GM18507 (cell line): Measurements from ENCODE around the gene LRRC23.

Experiments
- DNase-seq: peaks from one replicate; pipeline ENCODE4 v3.0.0; 2011; ENCODE audit warnings: low read depth; ENCODE audit not compliant: insufficient read length; ENCODE audit errors: extremely low spot score
- FAIRE-seq: peaks from 2 replicates; lab custom pipeline; 2011; peaks lifted over from hg19 to GRCh38; lab: Jason Lieb, UNC

Gene LRRC23

DNA sequence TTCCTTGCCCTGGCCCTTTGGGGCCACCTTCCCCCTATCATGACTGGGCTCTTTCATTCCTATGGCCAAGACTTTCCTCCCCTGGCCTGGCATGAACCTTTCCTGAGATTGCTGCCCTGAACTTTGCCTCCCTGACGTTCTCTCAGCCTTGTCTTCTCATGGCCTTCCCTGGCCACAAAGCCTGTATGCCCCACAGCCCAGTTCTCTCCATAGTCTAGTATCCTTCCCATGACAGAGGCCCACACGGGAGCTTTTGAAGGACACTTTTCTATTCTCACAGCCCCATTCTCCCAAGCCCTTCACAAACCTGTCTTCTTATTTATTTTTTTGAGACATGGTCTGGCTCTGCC lies 34.5 kb downstream of the LRRC23 start:
- DNase-seq (no peak), FAIRE-seq (no peak)

DNA sequence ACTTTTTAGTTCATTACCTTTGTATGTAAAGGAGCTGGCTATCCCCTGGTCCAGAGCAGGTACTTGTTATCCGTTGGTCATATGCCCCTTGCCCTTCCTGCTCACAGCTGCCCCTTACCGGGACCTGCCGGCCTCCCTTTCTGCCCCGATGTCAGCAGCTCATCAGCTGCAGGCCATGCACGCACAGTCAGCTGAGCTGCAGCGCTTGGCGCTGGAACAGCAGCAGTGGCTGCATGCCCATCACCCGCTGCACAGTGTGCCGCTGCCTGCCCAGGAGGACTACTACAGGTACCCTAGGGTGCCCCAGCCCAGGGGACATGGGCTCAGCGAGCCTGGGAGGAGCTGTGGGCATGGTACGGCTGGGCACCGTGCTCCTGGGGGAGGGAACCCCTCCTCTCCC lies 36.6 kb downstream of the LRRC23 start:
- FAIRE-seq (no peak), DNase-seq (no peak)

DNA sequence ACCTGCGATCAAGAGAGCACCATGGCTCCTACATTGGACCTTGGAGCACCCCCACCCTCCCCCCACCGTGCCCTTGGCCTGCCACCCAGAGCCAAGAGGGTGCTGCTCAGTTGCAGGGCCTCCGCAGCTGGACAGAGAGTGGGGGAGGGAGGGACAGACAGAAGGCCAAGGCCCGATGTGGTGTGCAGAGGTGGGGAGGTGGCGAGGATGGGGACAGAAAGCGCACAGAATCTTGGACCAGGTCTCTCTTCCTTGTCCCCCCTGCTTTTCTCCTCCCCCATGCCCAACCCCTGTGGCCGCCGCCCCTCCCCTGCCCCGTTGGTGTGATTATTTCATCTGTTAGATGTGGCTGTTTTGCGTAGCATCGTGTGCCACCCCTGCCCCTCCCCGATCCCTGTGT lies 37.2 kb downstream of the LRRC23 start:
- DNase-seq (no peak), FAIRE-seq (no peak)

DNA sequence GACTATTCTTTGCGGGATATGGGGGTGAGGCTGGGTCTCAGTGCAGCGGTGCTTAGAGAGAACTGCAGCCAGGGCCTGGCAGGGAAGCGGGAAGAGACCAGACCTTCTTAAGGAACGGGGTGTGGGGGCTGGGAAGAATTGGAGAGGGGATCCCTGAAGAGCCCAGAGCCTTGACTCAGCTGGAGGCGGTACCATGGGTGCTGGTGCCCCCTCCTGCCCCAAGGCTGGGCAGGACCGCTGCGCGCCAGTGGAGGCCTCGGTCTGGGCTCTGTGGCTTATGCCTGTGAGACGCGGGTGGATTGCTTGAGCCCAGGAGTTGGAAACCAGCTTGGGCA lies 37.7 kb downstream of the LRRC23 start:
- FAIRE-seq = no peak

DNA sequence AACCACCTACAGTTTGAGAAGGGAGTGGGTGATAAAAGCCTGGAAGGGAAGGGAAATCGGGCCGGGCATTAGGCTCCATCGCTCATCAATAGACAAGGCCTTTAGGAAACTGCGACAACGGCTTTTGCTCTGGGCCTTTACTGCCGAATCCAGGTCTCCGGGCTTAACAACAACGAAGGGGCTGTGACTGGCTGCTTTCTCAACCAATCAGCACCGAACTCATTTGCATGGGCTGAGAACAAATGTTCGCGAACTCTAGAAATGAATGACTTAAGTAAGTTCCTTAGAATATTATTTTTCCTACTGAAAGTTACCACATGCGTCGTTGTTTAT lies 38.7 kb downstream of the LRRC23 start:
- DNase-seq (no peak), FAIRE-seq (peak; percentile 87)

More for the DNA sequence above, 37.7 kb downstream of the LRRC23 start:
- no peak for DNase-seq

GRCh38 chr12:6943722-6944380 lies 39.2 kb downstream of the LRRC23 start, which contains the start of the genes C12orf57 and RNU7-1:
TSS of gene C12orf57 (plus strand) at chr12:6944022. CDS start at chr12:6944122, 100 bp downstream.
TSS of gene RNU7-1 (plus strand) at chr12:6943816.
- DNase-seq (no peak), FAIRE-seq (no peak)

- FAIRE-seq = peak; percentile 90
- no peak for DNase-seq
Measured at GRCh38 chr12:6944381-6945186, 40.0 kb downstream of the LRRC23 start.

DNA sequence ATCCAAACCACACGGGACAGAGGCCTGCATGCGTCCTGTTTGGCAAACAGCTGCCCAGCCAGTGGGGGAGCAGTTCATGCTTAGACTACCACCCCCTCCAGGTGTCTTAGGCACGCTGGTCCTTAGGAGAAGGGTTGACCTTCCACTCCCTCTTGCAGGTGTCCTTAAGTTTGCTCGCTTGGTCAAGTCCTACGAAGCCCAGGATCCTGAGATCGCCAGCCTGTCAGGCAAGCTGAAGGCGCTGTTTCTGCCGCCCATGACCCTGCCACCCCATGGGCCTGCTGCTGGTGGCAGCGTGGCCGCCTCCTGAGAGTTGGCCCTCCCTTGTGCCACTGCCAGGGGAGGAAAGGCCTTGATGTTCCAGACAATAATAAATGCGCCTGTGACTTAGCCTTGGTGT lies 41.0 kb downstream of the LRRC23 start:
- FAIRE-seq = no peak
- no peak for DNase-seq

DNA sequence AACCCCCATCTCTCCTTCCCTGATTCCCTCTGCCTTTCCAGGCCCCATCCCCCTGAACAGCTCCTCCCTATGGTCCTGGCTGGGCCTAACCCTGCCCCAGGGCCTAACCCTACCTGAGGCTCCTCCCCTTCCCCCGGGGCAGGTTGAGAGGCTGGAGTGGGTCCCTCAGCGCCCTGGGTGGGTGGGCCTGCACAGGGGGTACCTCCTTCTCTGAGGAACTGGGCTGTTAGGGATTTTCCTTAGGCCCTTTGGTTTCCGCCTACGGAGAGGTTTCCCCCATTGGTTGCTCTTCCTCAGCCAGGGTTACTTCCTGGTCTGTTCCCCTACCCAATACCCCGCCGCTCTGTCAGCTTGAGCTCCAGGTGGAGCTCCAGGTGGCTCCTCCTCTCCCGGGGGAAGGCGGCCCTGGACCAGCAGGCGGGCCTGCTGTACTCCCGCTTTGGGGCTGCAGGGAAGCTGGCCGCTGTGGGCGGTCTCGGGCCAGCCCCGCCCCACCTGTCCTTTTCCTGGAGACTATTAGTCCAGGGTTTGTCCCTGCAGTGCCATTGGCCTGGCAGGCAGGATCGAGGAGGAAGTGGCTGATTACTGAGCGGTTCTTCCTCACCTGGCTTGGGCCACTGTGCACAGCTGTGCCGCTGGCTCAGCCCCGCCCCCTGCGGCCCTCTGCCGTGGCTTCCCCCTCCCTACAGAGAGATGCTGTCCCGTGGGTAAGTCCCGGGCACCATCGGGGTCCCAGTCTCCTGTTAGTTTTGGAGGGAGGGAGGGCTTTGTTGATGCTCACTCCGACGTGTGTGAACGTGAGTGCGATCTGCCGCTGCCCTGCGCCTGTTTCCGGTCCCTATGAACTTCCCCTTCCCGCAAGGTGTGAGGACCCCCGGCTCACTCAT lies 41.7 kb downstream of the LRRC23 start:
- DNase-seq = no peak
- FAIRE-seq = peak; percentile 89

- DNase-seq (no peak), FAIRE-seq (no peak)
Measured at GRCh38 chr12:6946920-6947374, 42.3 kb downstream of the LRRC23 start.

DNA sequence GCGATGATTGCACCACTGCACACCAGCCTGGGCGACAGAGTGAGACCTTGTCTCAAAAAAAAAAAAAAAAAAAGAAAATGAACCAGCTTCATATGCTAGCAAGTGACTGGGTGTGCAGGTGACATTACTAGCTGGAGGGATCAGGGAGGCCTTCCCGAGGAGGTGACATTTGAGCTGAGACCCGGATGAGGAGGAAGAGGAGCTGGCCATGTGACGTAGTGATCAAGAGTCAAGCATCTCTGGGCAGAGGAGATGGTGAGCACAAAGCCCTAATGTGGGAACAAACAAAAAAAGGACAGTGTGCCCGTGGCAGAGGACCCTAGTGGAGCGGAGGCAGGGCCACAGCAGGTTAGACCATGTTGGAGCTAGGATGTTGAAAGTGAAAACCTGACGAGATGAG lies 43.0 kb downstream of the LRRC23 start:
- DNase-seq (no peak), FAIRE-seq (no peak)

- peak; percentile 89 for FAIRE-seq
- DNase-seq = no peak
Measured at GRCh38 chr12:6948873-6949594, 44.4 kb downstream of the LRRC23 start.

DNA sequence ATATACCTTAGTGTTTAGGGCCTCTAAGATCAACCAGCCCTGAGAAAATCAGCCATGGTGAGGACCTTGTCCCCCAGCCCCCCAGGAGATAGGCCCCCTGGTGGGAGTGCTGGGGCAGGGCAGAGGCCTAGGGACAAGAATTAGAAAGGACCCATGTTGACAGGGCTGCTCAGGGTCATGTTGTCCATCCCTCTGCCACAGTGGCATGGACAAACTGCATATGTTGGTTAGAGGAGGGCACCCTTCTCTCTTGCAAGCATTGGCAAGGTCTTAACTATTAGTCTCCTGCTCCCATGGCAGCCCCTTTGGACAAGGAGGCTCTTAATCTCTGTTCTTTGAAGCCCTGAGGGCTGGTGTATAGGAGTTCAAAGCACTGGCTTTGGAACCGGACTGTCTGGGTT lies 45.8 kb downstream of the LRRC23 start:
- DNase-seq (no peak), FAIRE-seq (peak; percentile 75)

DNA sequence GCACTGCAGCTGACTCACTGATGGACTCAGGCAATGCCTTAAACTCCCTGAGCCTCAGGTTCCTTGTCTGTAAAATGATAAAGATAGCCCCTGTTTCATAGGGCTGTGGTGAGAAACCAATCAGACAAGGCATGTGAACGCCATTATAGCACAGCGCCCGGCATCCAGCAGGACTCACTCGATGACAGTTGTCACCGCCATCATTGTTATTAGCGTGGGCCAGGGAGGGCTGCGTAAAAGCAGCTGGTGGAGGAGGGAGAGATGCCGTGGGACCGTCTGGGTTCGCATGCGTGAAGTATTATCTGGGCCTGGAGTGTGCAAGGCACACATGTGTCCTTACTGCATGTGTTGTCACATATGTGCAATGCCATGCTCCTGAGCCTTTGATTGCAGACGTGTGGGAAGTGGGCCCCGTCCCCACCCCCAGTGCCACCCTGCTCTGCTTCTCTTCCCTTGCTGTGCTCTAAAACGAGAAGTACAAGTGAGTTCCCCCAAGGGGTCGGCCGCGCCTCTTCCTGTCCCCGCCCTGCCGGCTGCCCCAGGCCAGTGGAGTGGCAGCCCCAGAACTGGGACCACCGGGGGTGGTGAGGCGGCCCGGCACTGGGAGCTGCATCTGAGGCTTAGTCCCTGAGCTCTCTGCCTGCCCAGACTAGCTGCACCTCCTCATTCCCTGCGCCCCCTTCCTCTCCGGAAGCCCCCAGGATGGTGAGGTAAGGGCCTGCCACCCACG lies 46.4 kb downstream of the LRRC23 start, which contains the start of gene PTPN6:
TSS of gene PTPN6 (plus strand) at position 546 of the 730 bp plus-strand sequence. CDS start at position 703, 157 bp downstream.
- DNase-seq = no peak
- peak; percentile 91 for FAIRE-seq

DNA sequence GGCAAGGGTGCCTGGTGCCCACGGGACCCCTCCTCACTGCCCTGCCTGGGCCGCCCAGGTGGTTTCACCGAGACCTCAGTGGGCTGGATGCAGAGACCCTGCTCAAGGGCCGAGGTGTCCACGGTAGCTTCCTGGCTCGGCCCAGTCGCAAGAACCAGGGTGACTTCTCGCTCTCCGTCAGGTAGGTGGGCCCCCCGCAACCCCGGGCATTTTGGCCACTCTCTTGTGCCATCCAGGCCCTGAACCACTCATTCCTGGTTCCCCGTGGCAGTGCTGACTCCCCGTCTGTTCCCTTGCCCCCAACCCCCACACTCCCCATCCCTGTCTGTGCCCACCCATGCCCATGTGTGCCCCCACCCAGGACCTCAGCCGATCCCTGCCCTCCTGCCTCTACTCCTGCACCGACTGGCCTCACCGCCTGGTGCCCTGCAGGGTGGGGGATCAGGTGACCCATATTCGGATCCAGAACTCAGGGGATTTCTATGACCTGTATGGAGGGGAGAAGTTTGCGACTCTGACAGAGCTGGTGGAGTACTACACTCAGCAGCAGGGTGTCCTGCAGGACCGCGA lies 47.0 kb downstream of the LRRC23 start:
- FAIRE-seq = no peak
- DNase-seq = no peak

- DNase-seq (no peak), FAIRE-seq (peak; percentile 18)
Measured at GRCh38 chr12:6952121-6952862, 47.7 kb downstream of the LRRC23 start.

DNA sequence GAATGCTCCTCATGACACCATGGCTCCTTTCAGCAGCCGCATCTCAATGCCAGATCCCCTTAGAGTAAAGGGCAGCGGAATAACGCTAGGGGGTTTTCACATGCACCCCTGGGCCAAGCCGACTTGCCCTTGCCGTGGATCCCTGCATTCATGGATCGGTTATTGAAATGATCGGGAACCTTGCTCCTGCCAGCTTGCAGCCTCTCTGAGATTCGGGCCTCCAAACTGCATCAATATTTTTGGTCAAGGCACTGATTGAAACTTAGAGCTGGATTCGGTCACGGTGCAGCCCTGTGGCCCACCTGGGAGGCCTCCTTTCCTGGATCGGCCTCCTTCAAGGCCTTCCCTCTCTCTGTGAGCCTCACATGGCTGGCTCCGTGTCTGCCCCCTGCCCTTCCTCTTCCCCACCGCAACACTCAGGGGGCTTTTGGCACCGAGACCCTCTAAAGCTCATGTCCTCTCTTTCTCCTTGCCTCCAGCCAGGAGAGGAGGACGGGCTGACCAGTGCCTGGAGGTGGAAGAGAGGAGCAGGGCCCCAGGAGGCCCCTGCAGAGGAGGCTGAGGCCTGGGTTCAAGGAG lies 48.3 kb downstream of the LRRC23 start:
- DNase-seq (no peak), FAIRE-seq (no peak)
